ENCODE measurements around the gene AKAP4. TPM values are rescaled to one million over a fixed set of nuclear protein-coding genes. Genes with fewer than 3 reads are reported as not detected.

AKAP4 gene
- total and polyA plus RNA-seq, 3 donors from 2014 or later = 71.5 to 347 (median 296) TPM

GRCh38 chrX:50180073-50180940 is 20.5 kb downstream of the AKAP4 start:
- Histone ChIP-seq H3K4me3 (no peak overlapping the region), H3K27ac (no peak overlapping the region), H3K9me3 (no peaks in the 10 kb centered on the region), H3K36me3 (ENCODE audit: low read depth, missing control alignments) (no peaks in the 10 kb centered on the region), H3K27me3 (no peaks in the 10 kb centered on the region), H3K4me1 (no peaks in the 10 kb centered on the region)
- no peak for TF ChIP-seq CTCF (IDR thresholded peaks at IDR 0.05)
- no peak for TF ChIP-seq POLR2A (IDR thresholded peaks at IDR 0.05)
- DNase-seq = peak; percentile 26
- 28 to 38% methylated on average over 10 of the region's 10 CpGs for WGBS, 2 donors
- intact Hi-C loops (cut with DNase I; ENCODE audit: low total_unique reads) = no loop called here

- Histone ChIP-seq H3K4me1 (no peaks in the 10 kb centered on the region), H3K36me3 (ENCODE audit: low read depth, missing control alignments) (no peaks in the 10 kb centered on the region), H3K4me3 (no peak overlapping the region), H3K27me3 (no peaks in the 10 kb centered on the region), H3K9me3 (no peaks in the 10 kb centered on the region), H3K27ac (no peak overlapping the region)
- TF ChIP-seq POLR2A (IDR thresholded peaks at IDR 0.05) (no peak), CTCF (IDR thresholded peaks at IDR 0.05) (no peak)
- 80 to 93% methylated on average over 3 of the region's 3 CpGs for WGBS, 2 donors
- intact Hi-C loops (cut with DNase I; ENCODE audit: low total_unique reads) = no loop called here
- DNase-seq = no peak
Observed at GRCh38 chrX:50169717-50170116, 31.1 kb downstream of the AKAP4 start.

- no peak for TF ChIP-seq CTCF (IDR thresholded peaks at IDR 0.05)
- DNase-seq = no peak
Observed at GRCh38 chrX:50168241-50168687, 32.5 kb downstream of the AKAP4 start.

GRCh38 chrX:50167366-50167765 is 33.4 kb downstream of the AKAP4 start:
- no peaks in the 10 kb centered on the region for H3K27me3 ChIP-seq
- DNase-seq = no peak
- H3K4me3 ChIP-seq = no peak overlapping the region
- intact Hi-C loops (cut with DNase I; ENCODE audit: low total_unique reads) = no loop called here
- H3K4me1 ChIP-seq = no peaks in the 10 kb centered on the region
- WGBS, 2 donors = 83 to 91% methylated on average over 6 to 7 of the region's 7 CpGs
- H3K27ac ChIP-seq = no peak overlapping the region
- no peaks in the 10 kb centered on the region for H3K9me3 ChIP-seq
- no peaks in the 10 kb centered on the region for H3K36me3 ChIP-seq (ENCODE audit: low read depth, missing control alignments)
- TF ChIP-seq POLR2A (IDR thresholded peaks at IDR 0.05) (no peak), CTCF (IDR thresholded peaks at IDR 0.05) (no peak)

More at GRCh38 chrX:50168241-50168687, 32.5 kb downstream of the AKAP4 start:
- intact Hi-C loops (cut with DNase I; ENCODE audit: low total_unique reads) = no loop called here
- Histone ChIP-seq H3K27me3 (no peaks in the 10 kb centered on the region), H3K4me1 (no peaks in the 10 kb centered on the region), H3K9me3 (no peaks in the 10 kb centered on the region), H3K4me3 (no peak overlapping the region), H3K27ac (no peak overlapping the region), H3K36me3 (ENCODE audit: low read depth, missing control alignments) (no peaks in the 10 kb centered on the region)
- 81 to 89% methylated on average over 5 of the region's 5 CpGs for WGBS, 2 donors

- TF ChIP-seq CTCF (IDR thresholded peaks at IDR 0.05) = no peak
- no peak for TF ChIP-seq POLR2A (IDR thresholded peaks at IDR 0.05)
- intact Hi-C loops (cut with DNase I; ENCODE audit: low total_unique reads) = no loop called here
- no peaks in the 10 kb centered on the region for H3K4me1 ChIP-seq
- 68 to 78% methylated on average over 4 to 5 of the region's 5 CpGs for WGBS, 2 donors
- no peaks in the 10 kb centered on the region for H3K27me3 ChIP-seq
- DNase-seq = no peak
- H3K27ac ChIP-seq = no peak overlapping the region
- no peak overlapping the region for H3K4me3 ChIP-seq
- no peaks in the 10 kb centered on the region for H3K9me3 ChIP-seq
- H3K36me3 ChIP-seq (ENCODE audit: low read depth, missing control alignments) = no peaks in the 10 kb centered on the region
Observed at GRCh38 chrX:50165727-50166126, 35.1 kb downstream of the AKAP4 start.

All from testis (tissue), 3 donors.